SK-N-MC (cell line): ENCODE data around the gene TK2.
A peak's percentile ranks its signal among the peaks of the same experiment; 100 is the strongest.

Experiments used
- DNase-seq: peaks from one replicate; pipeline ENCODE4 v3.0.0-alpha.2; 2011; ENCODE audit warnings: low read depth, low spot score
- H3K27ac ChIP-seq: fragments of 200-600 bp; sonication (generic); 2 replicates; pipeline ENCODE4 v1.5.1; 2016; ENCODE audit warnings: mixed run types
- H3K36me3 ChIP-seq: fragments of 200-600 bp; sonication (generic); 2 replicates; pipeline ENCODE4 v1.6.1; 2017; ENCODE audit warnings: antibody characterized with exemption, low read length, mixed read lengths; ENCODE audit not compliant: insufficient read depth
- H3K4me3 ChIP-seq: fragments of 200-600 bp; sonication (generic); 2 replicates; pipeline ENCODE4 v1.5.1; 2016
- H3K9ac ChIP-seq: fragments of 200-600 bp; sonication (generic); 2 replicates; pipeline ENCODE4 v1.8.0; 2017; ENCODE audit warnings: mixed run types, mixed read lengths; ENCODE audit not compliant: insufficient read length
- H3K9me3 ChIP-seq: fragments of 200-600 bp; sonication (generic); 2 replicates; pipeline ENCODE4 v1.6.1; 2017; ENCODE audit warnings: low read depth, mild to moderate bottlenecking, antibody characterized with exemption, low read length, moderate library complexity, mixed read lengths
- EZH2 ChIP-seq: fragments of 200-600 bp; sonication (generic); IDR thresholded peaks from one replicate; pipeline ENCODE4 v1.6.1; 2017; ENCODE audit warnings: antibody characterized with exemption
- FOXP2 ChIP-seq: optimal IDR thresholded peaks from 2 replicates; pipeline ENCODE3; 2011; ENCODE audit warnings: mild to moderate bottlenecking, moderate library complexity; ENCODE audit not compliant: insufficient read depth; ENCODE audit errors: extremely low read length, control extremely low read depth
- POLR2AphosphoS5 ChIP-seq: IDR thresholded peaks from 2 replicates; pipeline ENCODE4 v1.6.1; 2012; ENCODE audit warnings: mild to moderate bottlenecking, low read depth, low read length, borderline replicate concordance

TK2 gene

DNA sequence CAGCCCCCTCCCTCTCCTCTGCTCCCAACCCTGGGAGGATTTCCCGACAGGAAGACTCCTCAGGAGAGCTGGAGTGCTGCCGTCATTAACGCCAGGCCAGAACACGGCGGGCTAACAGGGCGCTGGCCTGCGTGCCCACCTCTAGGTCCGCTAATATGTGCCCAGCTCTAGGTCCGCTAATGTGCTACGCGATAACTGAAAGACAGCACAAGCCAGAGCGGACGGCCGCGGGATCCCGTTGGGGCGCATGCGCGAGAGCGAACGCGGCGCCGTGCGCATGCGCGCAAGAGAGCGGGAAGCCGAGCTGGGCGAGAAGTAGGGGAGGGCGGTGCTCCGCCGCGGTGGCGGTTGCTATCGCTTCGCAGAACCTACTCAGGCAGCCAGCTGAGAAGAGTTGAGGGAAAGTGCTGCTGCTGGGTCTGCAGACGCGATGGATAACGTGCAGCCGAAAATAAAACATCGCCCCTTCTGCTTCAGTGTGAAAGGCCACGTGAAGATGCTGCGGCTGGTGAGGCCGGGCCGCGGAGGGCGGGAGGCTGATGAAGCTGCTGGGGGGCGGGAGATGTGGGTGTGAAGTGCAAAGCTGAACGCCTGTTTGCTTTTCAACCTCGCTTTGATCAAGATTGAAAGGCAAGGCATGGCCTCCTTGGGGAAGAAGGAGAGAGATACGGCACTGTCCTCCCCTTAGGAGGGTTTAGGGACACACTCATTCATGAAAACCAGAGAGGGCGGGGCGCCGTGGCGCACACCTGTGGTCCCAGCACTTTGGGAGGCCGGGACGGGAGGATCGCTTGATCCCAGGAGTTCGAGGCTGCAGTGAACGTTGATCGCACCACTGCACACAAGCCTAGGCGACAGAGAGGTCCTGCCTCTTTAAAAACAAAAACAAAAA, 2.6 kb upstream of the TK2 start, which contains the start of gene CKLF:
TSS of gene CKLF (plus strand) at position 291 of the 892 bp plus-strand sequence. CDS start at position 431, 140 bp downstream.
- Histone ChIP-seq H3K9ac (peak within 1 kb of the TSS; percentile 79), H3K9me3 (no peaks in the 10 kb centered on the region), H3K27ac (peak within 1 kb of the TSS; percentile 70; the same call in 1 of the 2 replicates), H3K4me3 (peak within 1 kb of the TSS; percentile 77), H3K36me3 (no peaks in the 10 kb centered on the region)
- TF ChIP-seq POLR2AphosphoS5 (peak; percentile 72), EZH2 (no peak)
- peak; percentile 8 for DNase-seq

GRCh38 chr16:66551788-66552285, 1.9 kb upstream of the TK2 start:
- peak overlapping the region; percentile 79 for H3K9ac ChIP-seq
- no peaks in the 10 kb centered on the region for H3K9me3 ChIP-seq
- no peak for DNase-seq
- H3K4me3 ChIP-seq, result peak overlapping the region; percentile 77
- TF ChIP-seq EZH2, result no peak
- no peak for TF ChIP-seq POLR2AphosphoS5
- no peak for TF ChIP-seq FOXP2
- H3K36me3 ChIP-seq, result no peaks in the 10 kb centered on the region
- H3K27ac ChIP-seq, result peak overlapping the region; percentile 70; the same call in 1 of the 2 replicates

GRCh38 chr16:66551348-66551759, 1.4 kb upstream of the TK2 start:
- TF ChIP-seq FOXP2, result no peak
- no peak for TF ChIP-seq POLR2AphosphoS5
- TF ChIP-seq EZH2, result no peak
- Histone ChIP-seq H3K9me3 (no peaks in the 10 kb centered on the region), H3K4me3 (no peak overlapping the region), H3K9ac (no peak overlapping the region), H3K27ac (peak overlapping the region; percentile 70; the same call in 1 of the 2 replicates), H3K36me3 (no peaks in the 10 kb centered on the region)
- no peak for DNase-seq

DNA sequence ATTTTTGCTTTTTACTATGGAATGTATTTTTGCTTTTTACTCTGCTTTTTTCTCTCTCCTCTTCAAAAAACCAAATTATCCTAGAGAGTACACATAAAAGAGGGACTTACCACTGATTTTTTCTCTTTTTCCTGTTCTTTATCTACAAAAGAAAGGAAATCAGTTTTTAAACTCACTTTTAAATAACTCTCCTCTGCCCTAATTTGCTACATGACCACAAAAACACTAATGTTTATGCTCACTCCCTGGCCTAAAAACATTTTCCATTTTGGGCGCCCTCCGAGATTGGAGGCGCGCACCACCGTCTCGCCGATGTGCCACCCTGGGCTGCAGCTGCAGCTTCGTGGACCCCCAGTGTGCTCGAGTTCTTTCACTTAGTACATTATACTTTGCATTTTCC, 1.1 kb downstream of the TK2 start:
- no peak for TF ChIP-seq FOXP2
- TF ChIP-seq POLR2AphosphoS5, result no peak
- TF ChIP-seq EZH2, result no peak
- no peak for DNase-seq
- no peaks in the 10 kb centered on the region for H3K9me3 ChIP-seq
- no peak overlapping the region for H3K27ac ChIP-seq
- H3K36me3 ChIP-seq, result no peaks in the 10 kb centered on the region
- no peak overlapping the region for H3K9ac ChIP-seq
- no peak overlapping the region for H3K4me3 ChIP-seq

- H3K9me3 ChIP-seq, result no peaks in the 10 kb centered on the region
- H3K27ac ChIP-seq, result no peak overlapping the region
- H3K9ac ChIP-seq, result no peak overlapping the region
- no peak overlapping the region for H3K4me3 ChIP-seq
- no peaks in the 10 kb centered on the region for H3K36me3 ChIP-seq
- no peak for TF ChIP-seq EZH2
- TF ChIP-seq POLR2AphosphoS5, result no peak
- TF ChIP-seq FOXP2, result no peak
- no peak for DNase-seq
These were observed 1.9 kb downstream of the TK2 start for GRCh38 chr16:66548068-66548467.

DNA sequence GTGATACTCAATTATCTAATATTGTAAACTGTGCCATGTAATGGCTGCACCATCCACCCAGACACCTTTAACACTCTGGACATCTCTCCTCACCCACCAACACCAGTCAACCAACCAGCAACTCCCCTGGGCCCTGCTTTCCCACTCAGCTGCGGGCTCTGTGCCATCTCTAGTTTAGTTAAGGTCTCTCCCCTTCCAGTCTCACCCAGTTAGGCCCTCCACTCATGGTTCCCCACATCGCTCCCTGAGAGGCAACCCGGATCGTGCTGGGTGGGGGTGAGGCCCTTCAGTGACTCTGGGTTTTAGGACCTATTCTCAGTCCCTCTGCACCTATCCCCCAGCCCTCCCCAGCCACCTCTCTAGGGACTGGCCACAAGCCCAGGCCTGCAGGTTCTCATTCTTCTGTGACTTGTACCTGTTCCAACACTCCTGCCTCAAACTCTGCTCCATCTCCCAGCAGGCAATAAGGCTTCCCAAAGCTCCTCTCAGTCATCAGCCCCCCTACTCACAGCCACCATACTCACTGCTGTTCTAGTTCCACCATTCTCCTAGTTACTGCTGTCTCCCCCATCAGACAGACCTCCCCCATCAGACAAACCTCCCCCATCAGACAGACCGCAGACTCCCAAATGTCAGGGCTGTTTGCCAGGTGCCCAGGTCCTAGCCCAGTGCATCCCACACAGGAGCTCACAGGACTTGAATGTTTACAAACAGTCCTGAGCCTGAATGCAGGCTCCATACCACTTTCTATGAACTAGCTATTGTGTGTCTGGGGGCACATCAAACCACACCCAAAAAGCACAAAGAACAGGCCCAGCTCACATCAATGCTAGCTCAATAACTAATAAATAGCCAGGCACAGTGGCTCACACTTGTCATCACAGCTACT, 2.6 kb downstream of the TK2 start:
- no peak overlapping the region for H3K9ac ChIP-seq
- H3K27ac ChIP-seq, result no peak overlapping the region
- H3K36me3 ChIP-seq, result no peaks in the 10 kb centered on the region
- no peak for DNase-seq
- H3K9me3 ChIP-seq, result no peaks in the 10 kb centered on the region
- H3K4me3 ChIP-seq, result no peak overlapping the region
- TF ChIP-seq POLR2AphosphoS5 (no peak), EZH2 (no peak), FOXP2 (no peak)

- H3K36me3 ChIP-seq, result no peaks in the 10 kb centered on the region
- H3K27ac ChIP-seq, result no peak overlapping the region
- no peak for TF ChIP-seq EZH2
- TF ChIP-seq POLR2AphosphoS5, result no peak
- no peak for TF ChIP-seq FOXP2
- no peak for DNase-seq
- no peaks in the 10 kb centered on the region for H3K9me3 ChIP-seq
- H3K4me3 ChIP-seq, result no peak overlapping the region
- H3K9ac ChIP-seq, result no peak overlapping the region
These were observed 5.7 kb downstream of the TK2 start for GRCh38 chr16:66544016-66544757.

- Histone ChIP-seq H3K27ac (no peak overlapping the region), H3K9ac (no peak overlapping the region)
- no peak for TF ChIP-seq POLR2AphosphoS5
- TF ChIP-seq FOXP2, result no peak
- no peak for TF ChIP-seq EZH2
These were observed 6.4 kb downstream of the TK2 start for GRCh38 chr16:66543541-66543940.

More at GRCh38 chr16:66543541-66543940, 6.4 kb downstream of the TK2 start:
- Histone ChIP-seq H3K9me3 (no peaks in the 10 kb centered on the region), H3K4me3 (no peak overlapping the region), H3K36me3 (no peaks in the 10 kb centered on the region)
- DNase-seq, result no peak
